HG02852 (cell line): ENCODE measurements around the gene NNT.
A peak's percentile ranks its signal among the peaks of the same experiment; 100 is the strongest.

Source experiments
- ATAC-seq: cut with Tn5 transposase; IDR thresholded peaks from one replicate; pipeline ENCODE4 v1.9.1; 2021; ENCODE audit warnings: mild to moderate bottlenecking, moderate library complexity; ENCODE audit not compliant: unreplicated experiment

Gene NNT

GRCh38 chr5:43622074-43622473 is 19.1 kb downstream of the NNT start:
- ATAC-seq, result no peak

- no peak for ATAC-seq
These were observed 20.2 kb downstream of the NNT start for GRCh38 chr5:43623048-43623680.

GRCh38 chr5:43627028-43627427 is 24.0 kb downstream of the NNT start:
- no peak for ATAC-seq

GRCh38 chr5:43631182-43631910 is 28.4 kb downstream of the NNT start:
- ATAC-seq, result peak; percentile 94

- no peak for ATAC-seq
These were observed 31.6 kb downstream of the NNT start for GRCh38 chr5:43634621-43635020.

GRCh38 chr5:43635374-43635773 is 32.4 kb downstream of the NNT start:
- ATAC-seq, result no peak

- no peak for ATAC-seq
These were observed 33.1 kb downstream of the NNT start for GRCh38 chr5:43636076-43636475.

- ATAC-seq, result no peak
These were observed 34.4 kb downstream of the NNT start for GRCh38 chr5:43637416-43637815.

GRCh38 chr5:43638107-43638506 is 35.1 kb downstream of the NNT start:
- ATAC-seq, result no peak

- ATAC-seq, result no peak
These were observed 35.6 kb downstream of the NNT start for GRCh38 chr5:43638546-43638945.

GRCh38 chr5:43639566-43639965 is 36.6 kb downstream of the NNT start:
- ATAC-seq, result no peak

- no peak for ATAC-seq
These were observed 39.4 kb downstream of the NNT start for GRCh38 chr5:43642428-43642827.

- ATAC-seq, result no peak
These were observed 40.3 kb downstream of the NNT start for GRCh38 chr5:43643327-43643726.

GRCh38 chr5:43643750-43644149 is 40.8 kb downstream of the NNT start:
- no peak for ATAC-seq

- no peak for ATAC-seq
These were observed 44.0 kb downstream of the NNT start for GRCh38 chr5:43646992-43647391.

GRCh38 chr5:43647789-43648188 is 44.8 kb downstream of the NNT start:
- no peak for ATAC-seq

GRCh38 chr5:43648499-43649124 is 45.6 kb downstream of the NNT start:
- ATAC-seq, result no peak

- no peak for ATAC-seq
These were observed 46.3 kb downstream of the NNT start for GRCh38 chr5:43649256-43649655.

GRCh38 chr5:43652537-43653302 is 49.7 kb downstream of the NNT start:
- no peak for ATAC-seq

- no peak for ATAC-seq
These were observed 55.5 kb downstream of the NNT start for GRCh38 chr5:43658509-43658908.

- no peak for ATAC-seq
These were observed 56.1 kb downstream of the NNT start for GRCh38 chr5:43659075-43659474.
